Measurements from ENCODE around the gene UCN2. TPM values are rescaled to one million over a fixed set of nuclear protein-coding genes. Genes with fewer than 3 reads are reported as not detected.

Gene UCN2
- total and polyA plus RNA-seq, 9 of the 15 experiments (the other 6 are each of a cell fraction or from before 2014, with no cell fraction given), result 0.08 to 0.11 TPM; not detected in 7

DNA sequence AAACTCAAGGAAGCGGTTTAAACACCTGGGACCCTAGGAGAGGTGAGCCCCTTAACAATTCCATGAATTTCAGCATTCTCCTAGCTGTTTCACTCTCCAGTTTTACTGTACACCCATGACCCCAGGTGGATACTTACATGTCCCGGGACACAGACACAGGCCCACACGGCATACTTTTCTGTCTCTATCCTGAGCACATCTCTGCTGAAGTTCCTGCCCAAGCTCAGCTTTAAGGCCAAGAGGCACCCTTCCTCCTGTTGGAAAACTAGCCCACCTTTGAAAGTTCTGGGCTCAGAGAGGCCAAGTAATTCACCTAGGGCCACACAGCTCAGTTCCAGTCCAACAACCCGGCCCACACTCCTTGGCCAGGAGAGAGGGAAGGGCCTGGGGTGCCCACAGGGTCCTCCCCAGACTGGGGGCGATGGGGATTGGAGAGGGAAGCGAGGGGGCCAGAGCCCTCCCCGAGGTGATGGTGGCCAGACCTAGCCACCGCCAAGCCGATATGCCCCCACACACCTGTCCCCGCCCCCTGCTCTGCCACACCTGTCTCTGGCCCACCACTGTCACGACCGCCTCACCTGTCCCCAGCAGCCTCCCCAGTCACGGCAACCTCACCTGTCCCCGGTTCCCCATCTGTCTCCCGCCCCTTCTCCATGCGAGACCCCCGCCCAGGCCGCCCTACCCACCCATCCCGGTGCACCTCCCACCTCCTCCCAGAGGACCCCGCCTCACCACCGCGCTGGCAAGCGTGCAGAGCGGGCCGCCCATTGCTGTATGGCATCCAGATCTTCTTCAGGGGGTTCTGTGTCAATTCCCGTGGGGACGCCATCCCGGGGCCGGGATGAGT is 7.4 kb downstream of the UCN2 start (continued):
- no peak for TF ChIP-seq RAD21 (CRISPR knock-in tag; conservative IDR thresholded peaks at IDR 0.05 in 1 of 2, IDR thresholded peaks at IDR 0.05 in 1 of 2)
- TF ChIP-seq ZNF507 (tag; conservative IDR thresholded peaks at IDR 0.05), result no peak
- 0 out of 4 replicates have a peak, but pooled peaks of 1 of the 2 experiments have one; percentile 13 for TF ChIP-seq MAZ (CRISPR knock-in tag; conservative IDR thresholded peaks at IDR 0.05 in 1 of 2, IDR thresholded peaks at IDR 0.05 in 1 of 2)
- peak; percentile 57 for TF ChIP-seq CHD1 (IDR thresholded peaks at IDR 0.05; ENCODE audit: low read length)
- TF ChIP-seq, protein P1, sequence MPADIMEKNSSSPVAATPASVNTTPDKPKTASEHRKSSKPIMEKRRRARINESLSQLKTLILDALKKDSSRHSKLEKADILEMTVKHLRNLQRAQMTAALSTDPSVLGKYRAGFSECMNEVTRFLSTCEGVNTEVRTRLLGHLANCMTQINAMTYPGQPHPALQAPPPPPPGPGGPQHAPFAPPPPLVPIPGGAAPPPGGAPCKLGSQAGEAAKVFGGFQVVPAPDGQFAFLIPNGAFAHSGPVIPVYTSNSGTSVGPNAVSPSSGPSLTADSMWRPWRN (IDR thresholded peaks at IDR 0.05; ENCODE audit: low read depth), result no peak
- TF ChIP-seq PHF8 (IDR thresholded peaks at IDR 0.05; ENCODE audit: borderline replicate concordance, low read length), result peak; percentile 37; the same call in 1 of the 2 replicates
- no peak for TF ChIP-seq BRD9 (IDR thresholded peaks at IDR 0.05; ENCODE audit: low read depth, partially characterized antibody)
- no peak for TF ChIP-seq BACH1 (tag; IDR thresholded peaks at IDR 0.05)
- TF ChIP-seq ADNP (tag; IDR thresholded peaks at IDR 0.05), result peak; percentile 47; the same call in 1 of the 2 replicates
- TF ChIP-seq ZNF589 (CRISPR knock-in tag; IDR thresholded peaks at IDR 0.05; ENCODE audit: low read depth), result no peak
- no peak for TF ChIP-seq JUND (IDR thresholded peaks at IDR 0.05; ENCODE audit: borderline replicate concordance, low read depth, low read length)
- no peak for TF ChIP-seq JUND (tag; IDR thresholded peaks at IDR 0.05; ENCODE audit: borderline replicate concordance, low read depth, low read length)
- peak; percentile 70 for TF ChIP-seq KDM5B (IDR thresholded peaks at IDR 0.05; ENCODE audit: insufficient replicate concordance, low read depth, low read length)
- TF ChIP-seq ZBTB7A (IDR thresholded peaks at IDR 0.05; ENCODE audit: borderline replicate concordance, control insufficient read depth, low read depth, low read length), result peak; percentile 47; the same call in 1 of the 2 replicates
- TF ChIP-seq RBM25 (IDR thresholded peaks at IDR 0.05; ENCODE audit: low read depth, low read length, severe bottlenecking), result peak; percentile 77
- TF ChIP-seq, protein P2, sequence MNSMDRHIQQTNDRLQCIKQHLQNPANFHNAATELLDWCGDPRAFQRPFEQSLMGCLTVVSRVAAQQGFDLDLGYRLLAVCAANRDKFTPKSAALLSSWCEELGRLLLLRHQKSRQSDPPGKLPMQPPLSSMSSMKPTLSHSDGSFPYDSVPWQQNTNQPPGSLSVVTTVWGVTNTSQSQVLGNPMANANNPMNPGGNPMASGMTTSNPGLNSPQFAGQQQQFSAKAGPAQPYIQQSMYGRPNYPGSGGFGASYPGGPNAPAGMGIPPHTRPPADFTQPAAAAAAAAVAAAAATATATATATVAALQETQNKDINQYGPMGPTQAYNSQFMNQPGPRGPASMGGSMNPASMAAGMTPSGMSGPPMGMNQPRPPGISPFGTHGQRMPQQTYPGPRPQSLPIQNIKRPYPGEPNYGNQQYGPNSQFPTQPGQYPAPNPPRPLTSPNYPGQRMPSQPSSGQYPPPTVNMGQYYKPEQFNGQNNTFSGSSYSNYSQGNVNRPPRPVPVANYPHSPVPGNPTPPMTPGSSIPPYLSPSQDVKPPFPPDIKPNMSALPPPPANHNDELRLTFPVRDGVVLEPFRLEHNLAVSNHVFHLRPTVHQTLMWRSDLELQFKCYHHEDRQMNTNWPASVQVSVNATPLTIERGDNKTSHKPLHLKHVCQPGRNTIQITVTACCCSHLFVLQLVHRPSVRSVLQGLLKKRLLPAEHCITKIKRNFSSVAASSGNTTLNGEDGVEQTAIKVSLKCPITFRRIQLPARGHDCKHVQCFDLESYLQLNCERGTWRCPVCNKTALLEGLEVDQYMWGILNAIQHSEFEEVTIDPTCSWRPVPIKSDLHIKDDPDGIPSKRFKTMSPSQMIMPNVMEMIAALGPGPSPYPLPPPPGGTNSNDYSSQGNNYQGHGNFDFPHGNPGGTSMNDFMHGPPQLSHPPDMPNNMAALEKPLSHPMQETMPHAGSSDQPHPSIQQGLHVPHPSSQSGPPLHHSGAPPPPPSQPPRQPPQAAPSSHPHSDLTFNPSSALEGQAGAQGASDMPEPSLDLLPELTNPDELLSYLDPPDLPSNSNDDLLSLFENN (IDR thresholded peaks at IDR 0.05; ENCODE audit: low read depth in 2 of 2, low read length in 2 of 2), result no peak
- no peak for TF ChIP-seq SNRNP70 (optimal IDR thresholded peaks at IDR 0.05; ENCODE audit: low read depth, low read length)
- TF ChIP-seq NR3C1 (CRISPR knock-in tag; IDR thresholded peaks at IDR 0.05), result no peak
- TF ChIP-seq CAMTA2 (CRISPR knock-in tag; conservative IDR thresholded peaks at IDR 0.05), result no peak
- TF ChIP-seq ZNF224 (CRISPR knock-in tag; IDR thresholded peaks at IDR 0.05), result no peak
- TF ChIP-seq SMARCA5 (IDR thresholded peaks at IDR 0.05), result peak; percentile 33; the same call in 1 of the 2 replicates
- TF ChIP-seq NCOR1 (IDR thresholded peaks at IDR 0.05), result no peak
- TF ChIP-seq, protein P3, sequence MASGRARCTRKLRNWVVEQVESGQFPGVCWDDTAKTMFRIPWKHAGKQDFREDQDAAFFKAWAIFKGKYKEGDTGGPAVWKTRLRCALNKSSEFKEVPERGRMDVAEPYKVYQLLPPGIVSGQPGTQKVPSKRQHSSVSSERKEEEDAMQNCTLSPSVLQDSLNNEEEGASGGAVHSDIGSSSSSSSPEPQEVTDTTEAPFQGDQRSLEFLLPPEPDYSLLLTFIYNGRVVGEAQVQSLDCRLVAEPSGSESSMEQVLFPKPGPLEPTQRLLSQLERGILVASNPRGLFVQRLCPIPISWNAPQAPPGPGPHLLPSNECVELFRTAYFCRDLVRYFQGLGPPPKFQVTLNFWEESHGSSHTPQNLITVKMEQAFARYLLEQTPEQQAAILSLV (tag; IDR thresholded peaks at IDR 0.05), result no peak

Measured in K562 (cell line).